AML-193 (cell line): ENCODE data around the gene POT1.
A peak's percentile ranks its signal among the peaks of the same experiment; 100 is the strongest.
"Not testable (repeated sequence)": the region's sequence is repeated elsewhere in the genome, so short reads cannot be mapped to it uniquely, and the experiment has no call there.

Source experiments
- DNase-seq, 2 experiments: peaks; one replicate each; lab custom pipeline; 2025; lab: John Stamatoyannopoulos, UW

Gene POT1

GRCh38 chr7:124929467-124930172 lies at the start of gene POT1:
TSS of gene POT1 (minus strand) at chr7:124929825. CDS start at chr7:124897173, 32,652 bp downstream.
- DNase-seq, result peak; percentile 97

GRCh38 chr7:124975131-124975530 lies 45.5 kb upstream of the POT1 start:
- not testable (repeated sequence) for DNase-seq

- no peak for DNase-seq
Measured at GRCh38 chr7:124965553-124965952, 35.9 kb upstream of the POT1 start.

DNA sequence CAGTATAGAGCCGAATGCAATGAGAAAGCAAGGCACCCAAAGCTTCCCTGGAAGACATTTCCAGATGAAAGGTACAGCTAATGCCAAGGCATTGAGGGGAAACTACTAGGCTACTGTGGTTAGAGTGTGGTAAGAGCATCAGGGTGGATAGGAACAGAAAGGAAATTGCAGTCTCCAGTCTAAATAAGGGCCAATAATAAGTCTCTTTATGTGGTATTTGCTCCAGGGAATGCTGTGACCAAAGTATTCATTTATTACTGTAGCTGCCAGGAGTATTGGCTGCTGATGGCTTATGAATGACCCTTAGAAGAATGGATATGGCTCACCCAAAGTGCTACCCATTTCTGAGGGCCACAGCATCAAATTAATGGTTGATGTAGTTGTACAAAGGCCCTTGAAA lies 30.1 kb upstream of the POT1 start:
- DNase-seq, result no peak

DNA sequence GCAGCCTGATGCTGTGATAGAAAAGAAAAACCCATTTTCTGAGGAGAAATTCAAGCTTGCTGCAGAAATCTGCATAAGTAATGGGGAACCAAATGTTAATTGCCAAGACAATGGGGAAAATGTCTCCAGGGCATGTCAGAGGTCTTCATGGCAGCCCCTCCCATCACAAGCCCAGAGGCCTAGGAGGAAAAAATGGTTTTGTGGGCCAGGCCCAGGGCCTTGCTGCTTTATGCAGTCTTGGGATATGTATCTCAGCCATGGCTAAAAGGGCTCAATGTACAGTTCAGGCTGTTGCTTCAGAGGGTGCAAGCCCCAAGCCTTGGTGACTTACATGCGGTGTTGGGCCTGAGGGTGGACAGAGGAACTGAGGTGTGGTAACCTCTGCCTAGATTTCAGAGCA lies 28.3 kb upstream of the POT1 start:
- DNase-seq, result not testable (repeated sequence)

GRCh38 chr7:124956160-124956559 lies 26.5 kb upstream of the POT1 start:
- no peak for DNase-seq

- DNase-seq, result no peak
Measured at GRCh38 chr7:124954790-124955189, 25.2 kb upstream of the POT1 start.

GRCh38 chr7:124945680-124946079 lies 16.1 kb upstream of the POT1 start:
- DNase-seq, result no peak

DNA sequence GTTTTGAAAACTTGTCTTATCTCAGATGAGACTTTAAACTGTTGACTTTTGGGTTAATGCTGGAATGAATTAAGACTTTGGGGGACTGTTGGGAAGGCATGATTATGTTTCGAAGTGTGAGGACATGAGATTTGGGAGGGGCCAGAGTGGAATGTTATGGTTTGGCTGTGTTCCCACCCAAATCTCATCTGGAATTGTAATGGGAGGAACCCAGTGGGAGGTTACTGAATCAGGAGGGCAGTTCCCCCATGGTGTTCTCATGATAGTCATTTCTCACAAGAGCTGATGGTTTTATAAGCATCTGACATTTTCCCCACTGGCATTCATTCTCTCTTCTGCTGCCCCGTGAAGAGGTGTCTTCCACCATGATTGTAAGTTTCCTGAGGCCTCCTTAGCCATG lies 13.8 kb upstream of the POT1 start:
- no peak for DNase-seq

- DNase-seq, result no peak
Measured at GRCh38 chr7:124942399-124942798, 12.8 kb upstream of the POT1 start.

GRCh38 chr7:124940306-124940705 lies 10.7 kb upstream of the POT1 start:
- no peak for DNase-seq

- no peak for DNase-seq
Measured at GRCh38 chr7:124938128-124938527, 8.5 kb upstream of the POT1 start.

DNA sequence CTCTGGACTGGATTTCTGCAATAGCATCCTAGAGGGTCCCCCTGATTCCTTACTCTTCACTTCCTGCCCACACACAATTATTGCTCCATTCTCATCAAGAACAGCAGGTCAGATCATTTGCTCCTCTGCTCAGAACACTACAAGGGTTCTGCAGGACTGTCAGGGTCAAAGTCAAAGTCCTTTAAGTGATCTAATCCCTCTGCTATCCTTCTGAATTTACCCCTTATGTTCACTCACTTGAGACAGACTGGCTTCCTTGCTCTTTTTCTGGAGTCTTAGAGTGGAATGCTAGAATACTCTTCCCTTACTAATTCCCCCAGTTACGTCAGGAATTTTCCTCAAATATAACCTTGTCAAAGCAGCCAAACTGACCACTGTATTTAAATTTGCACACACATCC lies 7.5 kb upstream of the POT1 start:
- no peak for DNase-seq

DNA sequence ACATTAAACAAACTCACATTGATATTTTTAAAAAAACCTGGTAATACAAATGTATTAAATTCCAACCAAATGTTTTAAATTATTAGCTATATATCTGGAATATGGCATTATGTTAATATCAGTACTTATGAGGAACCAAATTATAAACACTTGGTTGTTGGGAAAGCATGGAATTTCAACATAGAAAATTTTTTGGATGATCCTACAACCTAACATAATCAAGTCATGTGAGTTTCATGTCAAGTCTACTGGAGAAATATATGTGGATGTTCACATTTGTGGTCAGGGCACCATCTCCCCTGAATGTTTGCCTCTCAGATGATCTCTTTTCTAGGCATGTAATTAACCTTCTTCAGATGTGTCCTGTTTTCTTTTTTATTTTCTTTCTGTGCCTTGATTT lies 5.2 kb upstream of the POT1 start:
- DNase-seq, result no peak

DNA sequence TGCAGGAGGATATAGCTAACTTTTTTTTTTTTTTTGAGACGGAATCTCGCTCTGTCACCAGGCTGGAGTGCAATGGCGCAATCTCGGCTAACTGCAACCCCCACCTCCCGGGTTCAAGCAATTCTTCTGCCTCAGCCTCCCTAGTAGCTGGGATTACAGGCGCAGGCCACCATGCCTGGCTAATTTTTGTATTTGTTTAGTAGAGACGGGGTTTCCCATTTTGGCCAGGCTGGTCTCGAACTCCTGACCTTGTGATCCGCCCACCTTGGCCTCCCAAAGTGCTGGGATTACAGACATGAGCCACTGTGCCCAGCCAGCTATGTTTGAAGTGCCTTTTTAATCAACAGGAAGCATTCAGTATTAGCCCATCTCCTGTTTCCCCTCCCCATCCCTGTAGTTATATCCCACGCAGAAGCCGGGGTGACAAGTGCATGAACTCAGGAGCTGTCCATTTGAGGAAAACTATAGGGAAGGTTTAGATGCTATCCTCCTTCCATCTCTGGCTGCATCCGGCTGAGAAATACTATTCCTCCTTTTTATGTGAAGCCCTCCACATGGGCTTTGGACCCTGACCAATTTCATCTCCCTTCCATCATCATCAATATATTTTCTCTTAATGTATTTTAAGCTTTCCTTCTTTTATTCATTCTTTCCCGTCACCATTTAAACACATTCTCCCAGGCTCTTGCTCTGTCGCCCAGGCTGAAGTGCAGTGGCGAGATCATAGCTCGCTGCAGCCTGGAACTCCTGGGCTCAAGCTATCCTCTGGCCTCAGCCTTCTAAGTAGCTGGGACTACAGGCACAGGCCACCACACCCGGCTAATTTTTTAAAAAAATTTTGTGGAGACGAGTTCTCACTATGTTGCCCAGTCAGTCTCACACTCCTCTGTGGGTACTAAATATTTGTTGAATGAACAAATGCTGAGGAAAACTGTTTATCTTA lies 1.3 kb upstream of the POT1 start:
- DNase-seq, result no peak

GRCh38 chr7:124930173-124930623 lies 573 bp upstream of the POT1 start:
- no peak for DNase-seq

- no peak for DNase-seq
Measured at GRCh38 chr7:124924906-124925305, 4.7 kb downstream of the POT1 start.

DNA sequence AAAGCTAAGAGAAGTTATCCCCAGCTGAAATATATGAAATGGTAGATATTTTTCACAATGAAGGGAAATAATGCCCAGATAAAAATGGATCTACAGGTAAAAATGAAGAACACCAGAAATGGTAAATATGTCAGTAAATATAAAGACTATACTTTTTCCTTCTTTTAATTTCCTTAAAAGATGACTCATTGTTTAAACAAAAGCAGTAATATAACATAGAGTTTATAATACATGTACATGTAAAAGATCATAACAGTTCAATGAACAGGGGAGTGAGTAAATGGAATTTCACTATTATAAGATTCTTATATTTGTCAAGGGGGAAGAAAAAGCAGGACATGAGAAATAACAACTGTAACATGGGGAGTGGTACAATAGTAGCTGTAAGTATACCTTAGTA lies 7.4 kb downstream of the POT1 start:
- DNase-seq, result no peak

- DNase-seq, result no peak
Measured at GRCh38 chr7:124919841-124920240, 9.8 kb downstream of the POT1 start.

GRCh38 chr7:124918662-124919061 lies 11.0 kb downstream of the POT1 start:
- DNase-seq, result no peak

GRCh38 chr7:124915242-124915641 lies 14.4 kb downstream of the POT1 start:
- no peak for DNase-seq

DNA sequence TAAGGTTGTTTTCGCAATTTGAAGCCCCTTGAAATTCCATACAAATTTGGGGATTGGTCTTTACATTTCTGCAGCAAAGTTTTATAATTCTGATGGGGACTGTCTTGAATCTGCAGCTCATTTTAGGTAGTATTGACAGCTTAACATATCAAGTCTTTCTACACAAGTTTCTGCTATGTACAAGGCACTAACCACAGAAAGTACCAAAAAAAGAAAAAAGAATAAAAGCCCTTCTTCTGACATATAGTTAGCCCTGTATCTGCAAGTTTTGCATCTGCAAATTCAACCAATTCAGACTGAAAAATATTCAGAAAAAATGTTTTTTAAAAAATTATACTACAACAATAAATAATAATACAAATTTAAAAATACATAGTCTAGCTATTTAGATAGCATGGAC lies 15.3 kb downstream of the POT1 start:
- DNase-seq, result no peak

- DNase-seq, result no peak
Measured at GRCh38 chr7:124912972-124913371, 16.7 kb downstream of the POT1 start.
